Measurements from ENCODE around the gene CTU2. TPM values are rescaled to one million over a fixed set of nuclear protein-coding genes. Genes with fewer than 3 reads are reported as not detected.

CTU2 gene
- total and polyA plus RNA-seq, 9 of the 15 experiments (the other 6 are each of a cell fraction or from before 2014, with no cell fraction given), result 1.3 to 105 (median 23.2) TPM

DNA sequence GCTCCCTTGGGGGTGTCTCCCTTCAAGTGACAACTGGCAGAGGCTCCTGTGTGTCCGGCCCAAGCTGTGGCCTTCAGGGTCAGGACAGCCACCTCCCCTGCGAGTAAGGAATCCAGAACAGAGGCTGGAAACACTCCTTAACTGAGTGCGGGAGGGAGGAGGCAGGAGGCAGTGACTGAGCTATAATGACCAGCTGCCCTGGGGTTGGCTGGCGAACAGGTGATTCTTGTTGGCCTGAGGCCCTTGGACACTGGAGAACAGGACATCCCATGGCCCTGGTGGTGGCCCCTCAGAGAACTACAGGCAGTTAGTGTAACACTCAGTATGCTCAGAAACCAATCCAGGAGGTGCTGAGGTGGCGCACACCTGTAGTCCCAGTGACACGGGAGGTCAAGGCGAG lies 10.6 kb upstream of the CTU2 start:
- H3K4me2 ChIP-seq (ENCODE audit: insufficient read depth, low read length), result no peak overlapping the region
- H3K4me1 ChIP-seq (replicated peaks in 1 of 2; ENCODE audit: control insufficient read depth in 2 of 2, insufficient read depth in 2 of 2, low read length in 2 of 2), result peaks cover 9 to 85% of the 10 kb centered on the region in 2 experiments; a peak in 4 of 5 replicates
- 80% methylated on average over 7 of the region's 7 CpGs for WGBS (ENCODE audit: insufficient coverage, low coverage, missing lambda C conversion rate)
- ChIA-PET POLR2A (interaction anchor here (0.6 to 1.0 kb wide), 4 partner anchors 9 to 181 kb away, joined by 3 read pairs; no protein-coding TSS in a partner anchor), CTCF (ENCODE audit: low intra/inter-chr PET ratio) (no interaction called here)
- no peak for DNase-seq (ENCODE audit: extremely low read depth in 1 of 4, low spot score in 3 of 4)
- no TSS peak for BruUV-seq (replicated peaks)
- no peak for ATAC-seq
- peak; percentile 6 for FAIRE-seq
- no peaks in the 10 kb centered on the region for H3K9me3 ChIP-seq (replicated peaks; ENCODE audit: control insufficient read depth, insufficient read depth, low read depth, low read length)
- in situ Hi-C loops (cut with MboI) (no loop called here), intact Hi-C loops (cut with micrococcal nuclease) (no loop called here)
- TF ChIP-seq, protein P1, sequence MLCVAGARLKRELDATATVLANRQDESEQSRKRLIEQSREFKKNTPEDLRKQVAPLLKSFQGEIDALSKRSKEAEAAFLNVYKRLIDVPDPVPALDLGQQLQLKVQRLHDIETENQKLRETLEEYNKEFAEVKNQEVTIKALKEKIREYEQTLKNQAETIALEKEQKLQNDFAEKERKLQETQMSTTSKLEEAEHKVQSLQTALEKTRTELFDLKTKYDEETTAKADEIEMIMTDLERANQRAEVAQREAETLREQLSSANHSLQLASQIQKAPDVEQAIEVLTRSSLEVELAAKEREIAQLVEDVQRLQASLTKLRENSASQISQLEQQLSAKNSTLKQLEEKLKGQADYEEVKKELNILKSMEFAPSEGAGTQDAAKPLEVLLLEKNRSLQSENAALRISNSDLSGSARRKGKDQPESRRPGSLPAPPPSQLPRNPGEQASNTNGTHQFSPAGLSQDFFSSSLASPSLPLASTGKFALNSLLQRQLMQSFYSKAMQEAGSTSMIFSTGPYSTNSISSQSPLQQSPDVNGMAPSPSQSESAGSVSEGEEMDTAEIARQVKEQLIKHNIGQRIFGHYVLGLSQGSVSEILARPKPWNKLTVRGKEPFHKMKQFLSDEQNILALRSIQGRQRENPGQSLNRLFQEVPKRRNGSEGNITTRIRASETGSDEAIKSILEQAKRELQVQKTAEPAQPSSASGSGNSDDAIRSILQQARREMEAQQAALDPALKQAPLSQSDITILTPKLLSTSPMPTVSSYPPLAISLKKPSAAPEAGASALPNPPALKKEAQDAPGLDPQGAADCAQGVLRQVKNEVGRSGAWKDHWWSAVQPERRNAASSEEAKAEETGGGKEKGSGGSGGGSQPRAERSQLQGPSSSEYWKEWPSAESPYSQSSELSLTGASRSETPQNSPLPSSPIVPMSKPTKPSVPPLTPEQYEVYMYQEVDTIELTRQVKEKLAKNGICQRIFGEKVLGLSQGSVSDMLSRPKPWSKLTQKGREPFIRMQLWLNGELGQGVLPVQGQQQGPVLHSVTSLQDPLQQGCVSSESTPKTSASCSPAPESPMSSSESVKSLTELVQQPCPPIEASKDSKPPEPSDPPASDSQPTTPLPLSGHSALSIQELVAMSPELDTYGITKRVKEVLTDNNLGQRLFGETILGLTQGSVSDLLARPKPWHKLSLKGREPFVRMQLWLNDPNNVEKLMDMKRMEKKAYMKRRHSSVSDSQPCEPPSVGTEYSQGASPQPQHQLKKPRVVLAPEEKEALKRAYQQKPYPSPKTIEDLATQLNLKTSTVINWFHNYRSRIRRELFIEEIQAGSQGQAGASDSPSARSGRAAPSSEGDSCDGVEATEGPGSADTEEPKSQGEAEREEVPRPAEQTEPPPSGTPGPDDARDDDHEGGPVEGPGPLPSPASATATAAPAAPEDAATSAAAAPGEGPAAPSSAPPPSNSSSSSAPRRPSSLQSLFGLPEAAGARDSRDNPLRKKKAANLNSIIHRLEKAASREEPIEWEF (CRISPR knock-in tag; IDR thresholded peaks at IDR 0.05), result no peak
- no peak for TF ChIP-seq CXXC5 (CRISPR knock-in tag; IDR thresholded peaks at IDR 0.05)
- TF ChIP-seq, protein P2, sequence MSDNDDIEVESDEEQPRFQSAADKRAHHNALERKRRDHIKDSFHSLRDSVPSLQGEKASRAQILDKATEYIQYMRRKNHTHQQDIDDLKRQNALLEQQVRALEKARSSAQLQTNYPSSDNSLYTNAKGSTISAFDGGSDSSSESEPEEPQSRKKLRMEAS (CRISPR knock-in tag; IDR thresholded peaks at IDR 0.05), result peak; percentile 42; the same call in 1 of the 2 replicates
- H3K4me3 ChIP-seq, result no peak overlapping the region
- H3K27ac ChIP-seq (ENCODE audit: extremely low read depth, low read depth, low read length), result no peak overlapping the region
- no peaks in the 10 kb centered on the region for H4K20me1 ChIP-seq (replicated peaks; ENCODE audit: control insufficient read depth, insufficient read depth, low read length)
- no peaks in the 10 kb centered on the region for H3K9me1 ChIP-seq (ENCODE audit: control insufficient read depth, insufficient read depth, low read length)
- H3K9ac ChIP-seq (ENCODE audit: insufficient read depth in 1 of 2, low read depth in 2 of 2, low read length in 2 of 2), result no peak overlapping the region; a peak in 1 of 4 replicates
- no peaks in the 10 kb centered on the region for H3K79me2 ChIP-seq (ENCODE audit: control insufficient read depth, insufficient read depth, low read length)
- H2AFZ ChIP-seq (ENCODE audit: low read depth, low read length), result no peak overlapping the region
- H3K27me3 ChIP-seq (ENCODE audit: control insufficient read depth in 2 of 2, insufficient read depth in 2 of 2, low read length in 2 of 2), result no peaks in the 10 kb centered on the region
- peaks cover 48% of the 10 kb centered on the region; the same call in 1 of the 3 replicates for H3K36me3 ChIP-seq (ENCODE audit: control insufficient read depth, insufficient read depth, low read length)
